Retinal pigment epithelial cell (primary cell): ENCODE results near the gene TMEM204.

Experiments used
- DNase-seq: peaks from one replicate; pipeline ENCODE4 v3.0.0-alpha.2; 2010; ENCODE audit warnings: low read depth
- H3K4me3 ChIP-seq: 2 replicates; pipeline ENCODE4 v1.5.1; 2011; ENCODE audit warnings: mild to moderate bottlenecking, low read length, control low read depth, moderate library complexity
- TF ChIP-seq, protein P1 (sequence below): conservative IDR thresholded peaks from 2 replicates; pipeline ENCODE4 v1.5.1; 2011; ENCODE audit warnings: low read depth, low read length, control low read depth, inconsistent platforms

TMEM204 gene

DNA sequence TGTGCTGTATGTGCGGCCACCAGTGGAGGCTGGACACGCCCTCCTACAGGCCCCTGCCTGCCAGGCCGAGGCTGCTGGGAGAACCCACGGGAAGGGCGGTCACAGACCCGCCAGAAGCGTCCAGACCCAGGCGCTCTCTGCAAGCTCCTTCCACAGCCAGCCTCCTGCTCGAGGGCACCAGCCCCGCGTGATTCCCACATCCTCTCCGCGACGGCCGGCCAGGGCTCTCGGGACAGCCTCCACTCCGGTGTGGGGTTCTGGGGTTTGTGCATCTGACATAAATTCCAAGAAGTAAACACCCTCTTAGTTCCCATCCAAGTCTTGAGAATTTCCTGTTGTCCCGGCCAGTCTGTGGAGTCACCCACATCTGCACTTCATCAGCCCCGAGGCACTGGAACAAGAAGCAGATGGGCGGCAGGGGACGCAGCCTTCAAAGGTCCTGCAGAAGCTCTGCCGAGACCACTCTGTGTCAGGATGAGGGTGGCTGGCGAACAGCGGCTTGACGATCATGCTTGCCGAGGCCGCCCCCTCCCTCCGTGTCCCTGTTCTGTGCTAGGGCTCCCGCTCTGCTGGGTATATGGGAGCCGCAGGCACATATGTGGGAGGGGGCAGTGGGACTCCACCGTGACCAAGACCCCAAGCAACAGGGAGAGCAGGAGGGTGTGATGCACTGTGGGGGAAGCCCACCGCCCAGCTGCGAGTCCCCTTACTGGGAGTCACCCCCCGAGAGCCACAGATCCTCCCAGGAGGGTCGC is 2.4 kb upstream of the TMEM204 start:
- TF ChIP-seq, protein P1, sequence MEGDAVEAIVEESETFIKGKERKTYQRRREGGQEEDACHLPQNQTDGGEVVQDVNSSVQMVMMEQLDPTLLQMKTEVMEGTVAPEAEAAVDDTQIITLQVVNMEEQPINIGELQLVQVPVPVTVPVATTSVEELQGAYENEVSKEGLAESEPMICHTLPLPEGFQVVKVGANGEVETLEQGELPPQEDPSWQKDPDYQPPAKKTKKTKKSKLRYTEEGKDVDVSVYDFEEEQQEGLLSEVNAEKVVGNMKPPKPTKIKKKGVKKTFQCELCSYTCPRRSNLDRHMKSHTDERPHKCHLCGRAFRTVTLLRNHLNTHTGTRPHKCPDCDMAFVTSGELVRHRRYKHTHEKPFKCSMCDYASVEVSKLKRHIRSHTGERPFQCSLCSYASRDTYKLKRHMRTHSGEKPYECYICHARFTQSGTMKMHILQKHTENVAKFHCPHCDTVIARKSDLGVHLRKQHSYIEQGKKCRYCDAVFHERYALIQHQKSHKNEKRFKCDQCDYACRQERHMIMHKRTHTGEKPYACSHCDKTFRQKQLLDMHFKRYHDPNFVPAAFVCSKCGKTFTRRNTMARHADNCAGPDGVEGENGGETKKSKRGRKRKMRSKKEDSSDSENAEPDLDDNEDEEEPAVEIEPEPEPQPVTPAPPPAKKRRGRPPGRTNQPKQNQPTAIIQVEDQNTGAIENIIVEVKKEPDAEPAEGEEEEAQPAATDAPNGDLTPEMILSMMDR: no peak
- no peak for DNase-seq
- no peak overlapping the region for H3K4me3 ChIP-seq

DNA sequence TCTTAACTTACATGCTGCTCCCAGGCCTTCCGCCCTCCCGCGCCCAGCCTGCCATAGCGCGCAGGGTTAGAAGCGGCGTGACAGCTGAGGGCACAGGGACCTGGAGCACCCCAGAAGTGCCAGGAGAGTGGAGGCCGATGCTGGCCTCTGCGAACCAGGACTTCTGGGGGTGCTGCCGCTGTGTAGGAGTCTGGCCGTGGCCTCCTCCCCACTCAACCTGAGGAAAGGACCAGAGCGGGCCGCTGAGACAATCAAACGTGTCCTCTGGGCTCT is 1.9 kb upstream of the TMEM204 start:
- no peak for DNase-seq
- TF ChIP-seq, protein P1: no peak
- H3K4me3 ChIP-seq: no peak overlapping the region

DNA sequence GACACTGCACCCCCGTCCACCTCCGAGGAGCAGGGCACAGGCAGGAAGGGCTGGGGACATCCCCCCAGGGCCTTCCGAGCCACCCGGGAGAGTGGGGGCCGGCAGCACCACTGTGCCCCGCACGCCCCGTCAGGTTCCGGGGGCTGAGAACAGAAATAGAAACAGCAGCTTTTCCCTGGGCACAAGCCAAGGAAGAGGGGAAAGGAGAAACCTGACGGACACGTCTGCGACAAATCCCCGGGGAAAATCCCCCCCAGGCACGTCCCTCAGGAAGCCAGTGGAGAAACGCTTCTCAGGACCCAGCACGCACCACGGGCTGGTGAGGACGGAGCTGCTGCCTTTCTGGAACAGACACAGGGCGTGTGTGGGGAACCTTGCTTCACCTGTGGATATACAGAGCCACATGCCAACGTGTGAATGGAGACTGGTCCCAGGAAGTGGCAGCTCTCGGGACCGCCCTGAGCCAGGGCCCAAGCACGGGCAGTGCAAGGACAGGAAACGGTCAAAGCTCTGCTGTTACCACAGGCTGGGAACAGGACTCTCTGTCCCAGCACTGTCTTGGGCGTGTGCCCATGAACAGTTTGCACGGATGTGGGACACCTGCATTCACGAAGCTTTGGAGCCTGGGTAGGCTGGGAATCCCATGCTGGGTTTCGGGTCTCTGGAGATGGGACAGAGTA is 1.2 kb upstream of the TMEM204 start:
- H3K4me3 ChIP-seq: no peak overlapping the region
- no peak for DNase-seq

DNA sequence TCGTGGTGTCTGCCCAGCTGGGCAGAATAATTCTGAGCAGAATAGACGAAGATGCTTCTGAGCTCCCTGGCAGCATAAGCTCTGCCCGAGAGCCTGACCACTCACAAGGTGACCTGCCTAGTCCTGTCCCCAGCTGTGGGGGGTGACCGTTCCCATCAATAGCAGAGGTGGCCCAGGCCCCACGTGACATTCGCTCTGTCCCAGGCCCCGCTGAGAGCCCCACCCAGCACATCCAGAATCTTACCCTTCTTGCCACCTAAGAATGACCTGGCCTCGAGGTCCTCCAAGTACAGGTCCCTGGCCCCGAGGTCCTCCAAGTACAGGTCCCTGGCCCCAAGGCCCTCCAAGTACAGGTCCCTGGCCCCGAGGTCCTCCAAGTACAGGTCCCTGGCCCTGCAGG is 695 bp upstream of the TMEM204 start:
- TF ChIP-seq, protein P1: no peak
- H3K4me3 ChIP-seq: no peak overlapping the region
- DNase-seq: no peak

More for the DNA sequence above, 1.2 kb upstream of the TMEM204 start:
- TF ChIP-seq, protein P1: no peak

DNA sequence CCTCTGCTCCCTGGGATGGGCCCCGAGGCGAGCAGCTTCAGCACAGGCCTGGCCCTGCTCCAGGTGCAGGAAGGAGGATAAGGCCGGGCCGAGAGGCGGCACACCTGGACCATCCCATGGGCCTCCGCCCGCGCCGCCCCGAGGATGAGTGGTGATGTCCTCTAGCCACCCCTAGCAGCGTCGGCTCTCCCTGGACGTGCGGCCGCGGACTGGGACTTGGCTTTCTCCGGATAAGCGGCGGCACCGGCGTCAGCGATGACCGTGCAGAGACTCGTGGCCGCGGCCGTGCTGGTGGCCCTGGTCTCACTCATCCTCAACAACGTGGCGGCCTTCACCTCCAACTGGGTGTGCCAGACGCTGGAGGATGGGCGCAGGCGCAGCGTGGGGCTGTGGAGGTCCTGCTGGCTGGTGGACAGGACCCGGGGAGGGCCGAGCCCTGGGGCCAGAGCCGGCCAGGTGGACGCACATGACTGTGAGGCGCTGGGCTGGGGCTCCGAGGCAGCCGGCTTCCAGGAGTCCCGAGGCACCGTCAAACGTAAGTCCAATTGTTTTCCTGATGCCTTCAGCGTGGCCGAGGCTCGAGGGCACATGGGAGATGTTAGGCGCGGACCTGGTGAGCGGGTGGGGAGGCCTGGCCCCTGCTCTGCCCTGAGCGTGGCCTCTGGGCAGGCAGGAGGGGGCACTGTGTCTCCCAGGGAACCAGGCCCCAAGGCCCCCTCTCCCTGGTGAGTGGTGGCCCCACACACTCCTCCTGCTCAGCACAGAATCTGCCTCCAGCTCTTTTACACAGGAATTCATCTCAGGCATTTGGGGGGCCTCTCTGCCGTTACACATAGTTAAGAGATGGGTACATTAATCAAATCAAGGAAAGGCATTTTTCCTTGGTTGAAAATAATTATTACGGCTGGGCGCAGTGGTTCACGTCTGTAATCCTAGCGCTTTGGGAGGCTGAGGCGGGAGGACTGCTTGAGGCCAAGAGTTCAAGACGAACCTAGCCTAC is 855 bp downstream of the TMEM204 start:
- no peak overlapping the region for H3K4me3 ChIP-seq
- no peak for DNase-seq
- TF ChIP-seq, protein P1: no peak

DNA sequence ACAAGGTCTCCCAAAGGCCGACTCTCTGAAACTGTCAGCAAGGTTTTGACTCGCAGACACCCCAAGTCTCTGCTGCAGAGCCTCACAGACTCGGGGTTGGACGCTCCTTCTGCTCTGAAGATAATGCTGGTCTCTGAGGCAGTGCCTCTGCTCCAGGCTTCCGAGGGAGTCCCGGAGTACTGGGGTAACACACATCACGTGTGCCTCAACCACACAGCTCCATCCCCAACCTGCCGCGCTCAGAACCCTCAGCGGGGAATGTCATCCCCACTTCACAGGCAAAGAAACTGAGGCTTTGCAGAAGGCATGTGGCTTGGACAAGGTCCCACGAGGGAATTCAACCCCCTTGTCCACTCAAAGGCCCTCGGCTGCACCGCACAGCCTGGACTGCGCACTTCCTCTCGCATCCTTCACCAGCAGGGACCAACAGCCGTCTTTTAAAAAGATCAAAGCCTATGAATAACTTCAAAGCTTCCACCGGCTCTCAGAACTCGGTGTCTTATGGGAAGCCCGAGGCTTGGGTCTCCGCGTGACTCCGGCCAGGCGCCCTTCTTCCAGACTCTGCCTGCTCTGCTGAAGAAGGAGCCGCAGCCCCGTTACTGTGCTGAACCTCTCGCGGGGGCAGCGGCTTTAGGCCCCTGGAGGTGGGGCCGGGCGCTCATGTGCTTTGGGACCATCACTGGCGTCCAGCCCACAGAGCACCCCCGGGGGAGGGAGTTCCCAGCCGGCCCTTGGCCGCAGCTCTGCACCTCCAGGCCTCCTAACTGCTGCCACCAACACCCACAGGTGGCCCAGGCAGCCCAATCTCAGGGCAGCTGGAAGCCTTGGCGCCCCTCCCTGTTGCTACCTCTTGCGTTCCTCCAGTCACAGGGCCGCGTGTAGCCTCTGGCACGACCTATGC is 2.2 kb downstream of the TMEM204 start:
- no peak for DNase-seq
- TF ChIP-seq, protein P1: no peak
- H3K4me3 ChIP-seq: no peak overlapping the region
